Osteoblast (primary cell): ENCODE results near the gene ALDH3B1. TPM values are rescaled to one million over a fixed set of nuclear protein-coding genes. Genes with fewer than 3 reads are reported as not detected.

ENCODE experiments used
- DNase-seq: peaks from one replicate; pipeline ENCODE4 v3.0.0; 2011; ENCODE audit warnings: low spot score, mixed read lengths; ENCODE audit not compliant: insufficient read length; ENCODE audit errors: missing footprints
- H2AFZ ChIP-seq: 2 replicates; pipeline ENCODE4 v1.6.0; 2011; ENCODE audit warnings: mild to moderate bottlenecking, low read length
- H3K27ac ChIP-seq: 2 replicates; pipeline ENCODE4 v1.5.1; 2011; ENCODE audit warnings: mild to moderate bottlenecking, low read depth, low read length, moderate library complexity
- H3K27me3 ChIP-seq: 2 replicates; pipeline ENCODE4 v1.6.0; 2012; ENCODE audit warnings: mild to moderate bottlenecking, control low read depth, inconsistent platforms, low read length, moderate library complexity; ENCODE audit not compliant: insufficient read depth
- H3K36me3 ChIP-seq: 2 replicates; pipeline ENCODE4 v1.5.1; 2011; ENCODE audit warnings: mild to moderate bottlenecking, low read length, control low read depth, moderate library complexity; ENCODE audit not compliant: insufficient read depth
- H3K4me1 ChIP-seq: 2 replicates; pipeline ENCODE4 v1.5.1; 2011; ENCODE audit warnings: mild to moderate bottlenecking, low read length, control low read depth, moderate library complexity; ENCODE audit not compliant: insufficient read depth
- H3K4me2 ChIP-seq: 2 replicates; pipeline ENCODE4 v1.6.0; 2011; ENCODE audit warnings: mild to moderate bottlenecking, low read length; ENCODE audit not compliant: insufficient read depth
- H3K4me3 ChIP-seq: fragments of 200-600 bp; sonication (generic); 3 replicates; pipeline ENCODE4 v1.5.1; 2012; ENCODE audit warnings: mild to moderate bottlenecking, low read length, inconsistent platforms; ENCODE audit not compliant: insufficient read depth
- H3K79me2 ChIP-seq: 2 replicates; pipeline ENCODE4 v1.6.0; 2012; ENCODE audit warnings: mild to moderate bottlenecking, low read length, control low read depth, inconsistent platforms; ENCODE audit not compliant: insufficient read depth
- H3K9me3 ChIP-seq: 2 replicates; pipeline ENCODE4 v1.5.1; 2011; ENCODE audit warnings: low read depth, low read length, control low read depth
- H4K20me1 ChIP-seq: 2 replicates; pipeline ENCODE4 v1.6.0; 2012; ENCODE audit warnings: mild to moderate bottlenecking, low read length, control low read depth; ENCODE audit not compliant: insufficient read depth
- total RNA-seq: library from RNA; depleted of rRNA; stranded (reverse); fragments of >200 nt; gene quantifications from 2 replicates; pipeline ENCODE4 v1.2.3, GENCODE V29; 2012
- TF ChIP-seq, protein P1 (sequence below): IDR thresholded peaks from 2 replicates; pipeline ENCODE4 v1.5.1; 2011; ENCODE audit warnings: mild to moderate bottlenecking, low read depth, low read length, moderate library complexity; ENCODE audit errors: extremely low read depth

The ALDH3B1 gene
- total RNA-seq, 1 donor = 63.0 TPM

DNA sequence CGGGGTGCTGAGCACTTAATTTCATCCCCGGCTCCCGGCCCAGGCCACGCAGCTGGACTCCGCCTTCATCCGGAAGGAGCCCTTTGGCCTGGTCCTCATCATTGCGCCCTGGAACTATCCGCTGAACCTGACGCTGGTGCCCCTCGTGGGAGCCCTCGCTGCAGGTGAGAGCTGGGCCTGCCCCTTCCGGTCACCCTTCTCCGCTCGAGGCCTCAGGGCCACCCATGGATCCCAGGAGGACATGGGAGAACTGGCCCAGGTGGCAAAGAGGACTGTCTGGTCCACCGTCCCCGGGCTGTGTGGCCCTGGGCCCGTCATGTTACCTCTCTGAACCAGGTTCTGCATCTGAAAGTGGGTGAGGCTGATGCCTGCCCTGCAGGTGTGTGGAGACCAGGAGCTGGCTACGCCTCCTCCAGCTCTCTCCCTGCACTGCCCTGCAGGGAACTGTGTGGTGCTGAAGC is 8.6 kb downstream of the ALDH3B1 start:
- Histone ChIP-seq H3K79me2 (peaks cover 6% of the 10 kb centered on the region), H3K4me2 (no peak overlapping the region), H3K27ac (no peak overlapping the region), H3K4me1 (peaks cover 16% of the 10 kb centered on the region), H3K4me3 (no peak overlapping the region), H4K20me1 (no peaks in the 10 kb centered on the region), H3K9me3 (no peaks in the 10 kb centered on the region), H3K36me3 (peaks cover 12% of the 10 kb centered on the region), H3K27me3 (no peaks in the 10 kb centered on the region), H2AFZ (no peak overlapping the region)
- DNase-seq = no peak
- TF ChIP-seq, protein P1, sequence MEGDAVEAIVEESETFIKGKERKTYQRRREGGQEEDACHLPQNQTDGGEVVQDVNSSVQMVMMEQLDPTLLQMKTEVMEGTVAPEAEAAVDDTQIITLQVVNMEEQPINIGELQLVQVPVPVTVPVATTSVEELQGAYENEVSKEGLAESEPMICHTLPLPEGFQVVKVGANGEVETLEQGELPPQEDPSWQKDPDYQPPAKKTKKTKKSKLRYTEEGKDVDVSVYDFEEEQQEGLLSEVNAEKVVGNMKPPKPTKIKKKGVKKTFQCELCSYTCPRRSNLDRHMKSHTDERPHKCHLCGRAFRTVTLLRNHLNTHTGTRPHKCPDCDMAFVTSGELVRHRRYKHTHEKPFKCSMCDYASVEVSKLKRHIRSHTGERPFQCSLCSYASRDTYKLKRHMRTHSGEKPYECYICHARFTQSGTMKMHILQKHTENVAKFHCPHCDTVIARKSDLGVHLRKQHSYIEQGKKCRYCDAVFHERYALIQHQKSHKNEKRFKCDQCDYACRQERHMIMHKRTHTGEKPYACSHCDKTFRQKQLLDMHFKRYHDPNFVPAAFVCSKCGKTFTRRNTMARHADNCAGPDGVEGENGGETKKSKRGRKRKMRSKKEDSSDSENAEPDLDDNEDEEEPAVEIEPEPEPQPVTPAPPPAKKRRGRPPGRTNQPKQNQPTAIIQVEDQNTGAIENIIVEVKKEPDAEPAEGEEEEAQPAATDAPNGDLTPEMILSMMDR = no peak

GRCh38 chr11:68019486-68019885 is 9.4 kb downstream of the ALDH3B1 start:
- DNase-seq = no peak
- no peaks in the 10 kb centered on the region for H3K79me2 ChIP-seq
- H3K36me3 ChIP-seq = peaks cover 13% of the 10 kb centered on the region
- TF ChIP-seq, protein P1 = no peak
- H3K4me3 ChIP-seq = no peak overlapping the region
- no peaks in the 10 kb centered on the region for H3K27me3 ChIP-seq
- H4K20me1 ChIP-seq = no peaks in the 10 kb centered on the region
- H3K27ac ChIP-seq = no peak overlapping the region
- no peak overlapping the region for H2AFZ ChIP-seq
- peaks cover 8% of the 10 kb centered on the region for H3K4me1 ChIP-seq
- no peak overlapping the region for H3K4me2 ChIP-seq
- no peaks in the 10 kb centered on the region for H3K9me3 ChIP-seq

- TF ChIP-seq, protein P1 = peak; percentile 46
- H3K4me3 ChIP-seq = no peak overlapping the region
- peak; percentile 96 for DNase-seq
- H3K36me3 ChIP-seq = peaks cover 22% of the 10 kb centered on the region
- peaks cover 3% of the 10 kb centered on the region for H3K4me1 ChIP-seq
- no peaks in the 10 kb centered on the region for H4K20me1 ChIP-seq
- H3K9me3 ChIP-seq = no peaks in the 10 kb centered on the region
- H3K27me3 ChIP-seq = no peaks in the 10 kb centered on the region
- no peaks in the 10 kb centered on the region for H3K79me2 ChIP-seq
- H2AFZ ChIP-seq = no peak overlapping the region
- H3K27ac ChIP-seq = no peak overlapping the region
- H3K4me2 ChIP-seq = no peak overlapping the region
Measured at GRCh38 chr11:68020575-68020974, 10.4 kb downstream of the ALDH3B1 start.

GRCh38 chr11:68021167-68021787 is 11.2 kb downstream of the ALDH3B1 start:
- Histone ChIP-seq H3K79me2 (no peaks in the 10 kb centered on the region), H3K36me3 (peaks cover 27% of the 10 kb centered on the region), H4K20me1 (no peaks in the 10 kb centered on the region), H3K4me2 (no peak overlapping the region), H3K9me3 (no peaks in the 10 kb centered on the region), H3K4me1 (peaks cover 3% of the 10 kb centered on the region), H2AFZ (no peak overlapping the region), H3K4me3 (no peak overlapping the region), H3K27me3 (no peaks in the 10 kb centered on the region), H3K27ac (no peak overlapping the region)
- no peak for DNase-seq
- TF ChIP-seq, protein P1 = no peak
